SU-DHL-6 (cell line): ENCODE measurements around the gene FOXS1.

Source experiments
- H2AFZ ChIP-seq: fragments of 200-600 bp; sonication (generic); 2 replicates; pipeline ENCODE4 v1.6.1; 2014; ENCODE audit warnings: low read depth, mild to moderate bottlenecking, moderate library complexity, mixed read lengths, antibody characterized with exemption, low read length; ENCODE audit not compliant: severe bottlenecking
- H3F3A ChIP-seq: fragments of 200-600 bp; shearing (Covaris generic); 2 replicates; pipeline ENCODE4 v1.6.0; 2016; ENCODE audit warnings: antibody characterized with exemption, mild to moderate bottlenecking; ENCODE audit not compliant: insufficient read depth
- H3K27ac ChIP-seq: fragments of 200-600 bp; sonication (generic); 2 replicates; pipeline ENCODE4 v1.5.1; 2016; ENCODE audit warnings: low read depth, mild to moderate bottlenecking, low read length, moderate library complexity, mixed read lengths
- H3K27me3 ChIP-seq: fragments of 200-600 bp; sonication (generic), shearing (Covaris generic); 2 replicates; pipeline ENCODE4 v1.6.0; 2014; ENCODE audit warnings: mild to moderate bottlenecking, low read length
- H3K36me3 ChIP-seq: fragments of 200-600 bp; sonication (generic); 2 replicates; pipeline ENCODE4 v1.6.1; 2014; ENCODE audit warnings: mild to moderate bottlenecking, low read length, mixed read lengths
- H3K4me2 ChIP-seq: fragments of 300-600, 200-600 bp; shearing (Covaris generic), sonication (generic); 2 replicates; pipeline ENCODE4 v1.6.0; 2014; ENCODE audit warnings: low read length, low read depth, mild to moderate bottlenecking; ENCODE audit not compliant: poor library complexity, severe bottlenecking
- H3K4me3 ChIP-seq: fragments of 200-600 bp; sonication (generic); 2 replicates; pipeline ENCODE4 v1.5.1; 2014; ENCODE audit warnings: antibody characterized with exemption, low read length, mild to moderate bottlenecking, mixed read lengths; ENCODE audit not compliant: insufficient read depth, poor library complexity, severe bottlenecking
- H3K79me2 ChIP-seq: fragments of 200-600 bp; sonication (generic); 2 replicates; pipeline ENCODE4 v1.6.1; 2014; ENCODE audit warnings: mild to moderate bottlenecking, low read length, moderate library complexity; ENCODE audit not compliant: insufficient read depth
- H3K9ac ChIP-seq: fragments of 200-600 bp; sonication (generic); 2 replicates; pipeline ENCODE4 v1.7.0; 2014; ENCODE audit warnings: mild to moderate bottlenecking, low read length
- H3K9me2 ChIP-seq: fragments of 200-600 bp; sonication (generic); replicated peaks from 2 replicates; pipeline ENCODE4 v1.6.1; 2014; ENCODE audit warnings: low read length; ENCODE audit not compliant: insufficient read depth
- H3K9me3 ChIP-seq: fragments of 200-600 bp; sonication (generic); 2 replicates; pipeline ENCODE4 v1.6.1; 2014; ENCODE audit warnings: low read length, mixed read lengths; ENCODE audit not compliant: insufficient read depth
- H4K20me1 ChIP-seq: fragments of 200-600 bp; sonication (generic); 2 replicates; pipeline ENCODE4 v1.6.1; 2014; ENCODE audit warnings: low read depth, mild to moderate bottlenecking, antibody characterized with exemption, low read length, moderate library complexity, mixed read lengths
- CTCF ChIP-seq: fragments of 200-600 bp; sonication (generic); IDR thresholded peaks from one replicate; pipeline ENCODE4 v1.5.1; 2017; ENCODE audit warnings: antibody characterized with exemption, mild to moderate bottlenecking, low read length, moderate library complexity; ENCODE audit not compliant: insufficient read depth, poor library complexity, severe bottlenecking
- EZH2phosphoT487 ChIP-seq: fragments of 200-600 bp; sonication (generic), shearing (Covaris generic); conservative IDR thresholded peaks from 2 replicates; pipeline ENCODE4 v1.6.1; 2018; ENCODE audit warnings: mild to moderate bottlenecking, antibody characterized with exemption, low read length, moderate library complexity, mixed read lengths

The FOXS1 gene

GRCh38 chr20:31827059-31827458, 18.3 kb downstream of the FOXS1 start:
- H3F3A ChIP-seq: no peaks in the 10 kb centered on the region
- no peaks in the 10 kb centered on the region for H3K9me2 ChIP-seq
- H3K79me2 ChIP-seq: no peaks in the 10 kb centered on the region
- no peak overlapping the region for H3K4me2 ChIP-seq
- H3K4me3 ChIP-seq: no peak overlapping the region
- no peak overlapping the region for H3K9ac ChIP-seq
- H4K20me1 ChIP-seq: no peaks in the 10 kb centered on the region
- no peaks in the 10 kb centered on the region for H3K27me3 ChIP-seq
- no peaks in the 10 kb centered on the region for H3K36me3 ChIP-seq
- H3K27ac ChIP-seq: no peak overlapping the region
- TF ChIP-seq CTCF (no peak), EZH2phosphoT487 (no peak)
- H3K9me3 ChIP-seq: no peaks in the 10 kb centered on the region
- H2AFZ ChIP-seq: no peak overlapping the region

GRCh38 chr20:31826074-31826473, 19.3 kb downstream of the FOXS1 start:
- no peak overlapping the region for H2AFZ ChIP-seq
- H3K27ac ChIP-seq: no peak overlapping the region

GRCh38 chr20:31824554-31825313, 20.7 kb downstream of the FOXS1 start:
- H3K9me2 ChIP-seq: no peaks in the 10 kb centered on the region
- no peaks in the 10 kb centered on the region for H3F3A ChIP-seq
- no peak overlapping the region for H3K4me3 ChIP-seq
- H4K20me1 ChIP-seq: no peaks in the 10 kb centered on the region
- no peak overlapping the region for H3K27ac ChIP-seq
- no peak overlapping the region for H3K9ac ChIP-seq
- H3K27me3 ChIP-seq: no peaks in the 10 kb centered on the region
- H2AFZ ChIP-seq: no peak overlapping the region
- no peaks in the 10 kb centered on the region for H3K9me3 ChIP-seq
- TF ChIP-seq CTCF (no peak), EZH2phosphoT487 (no peak)
- no peaks in the 10 kb centered on the region for H3K79me2 ChIP-seq
- H3K4me2 ChIP-seq: no peak overlapping the region
- no peaks in the 10 kb centered on the region for H3K36me3 ChIP-seq

More at GRCh38 chr20:31826074-31826473, 19.3 kb downstream of the FOXS1 start:
- H3K4me2 ChIP-seq: no peak overlapping the region
- no peaks in the 10 kb centered on the region for H3F3A ChIP-seq
- H3K27me3 ChIP-seq: no peaks in the 10 kb centered on the region
- H3K4me3 ChIP-seq: no peak overlapping the region
- H3K9ac ChIP-seq: no peak overlapping the region
- H3K9me2 ChIP-seq: no peaks in the 10 kb centered on the region
- H4K20me1 ChIP-seq: no peaks in the 10 kb centered on the region
- TF ChIP-seq CTCF (no peak), EZH2phosphoT487 (no peak)
- H3K36me3 ChIP-seq: no peaks in the 10 kb centered on the region
- no peaks in the 10 kb centered on the region for H3K79me2 ChIP-seq
- H3K9me3 ChIP-seq: no peaks in the 10 kb centered on the region
